H1 (cell line): Measurements from ENCODE around the gene SLC15A1. TPM values are rescaled to one million over a fixed set of nuclear protein-coding genes. Genes with fewer than 3 reads are reported as not detected.

Experiments
- CBX5 ChIP-seq: fragments of 300-800, 300-1000 bp; sonication (generic); IDR thresholded peaks from 2 replicates; pipeline ENCODE4 v1.7.1; 2016; ENCODE audit warnings: antibody characterized with exemption, low read length, low read depth
- CHD7 ChIP-seq: fragments of 300-600 bp; sonication (generic); IDR thresholded peaks from 2 replicates; pipeline ENCODE4 v1.7.1; 2012; ENCODE audit warnings: low read length, moderate library complexity, mild to moderate bottlenecking, inconsistent platforms; ENCODE audit not compliant: insufficient replicate concordance
- E2F6 ChIP-seq: IDR thresholded peaks from 2 replicates; pipeline ENCODE4 v1.6.1; 2012; ENCODE audit warnings: inconsistent platforms
- EGR1 ChIP-seq: IDR thresholded peaks from 2 replicates; pipeline ENCODE4 v1.6.1; 2011; ENCODE audit warnings: low read depth, low read length, borderline replicate concordance
- EZH2 ChIP-seq: fragments of 200-600 bp; sonication (generic); IDR thresholded peaks from 2 replicates; pipeline ENCODE4 v1.7.1; 2012; ENCODE audit warnings: low read depth, mild to moderate bottlenecking, moderate library complexity, low read length, inconsistent platforms; ENCODE audit not compliant: severe bottlenecking
- JUN ChIP-seq: IDR thresholded peaks from 2 replicates; pipeline ENCODE4 v1.6.1; 2011; ENCODE audit warnings: low read depth, mild to moderate bottlenecking, improper control_type of control experiment, low read length
- MAFK ChIP-seq: IDR thresholded peaks from 2 replicates; pipeline ENCODE4 v1.6.1; 2012; ENCODE audit warnings: low read depth, mild to moderate bottlenecking, improper control_type of control experiment, low read length
- MAX ChIP-seq: IDR thresholded peaks from 2 replicates; pipeline ENCODE4 v1.6.1; 2012; ENCODE audit warnings: inconsistent platforms
- POLR2AphosphoS5 ChIP-seq: IDR thresholded peaks from 2 replicates; pipeline ENCODE4 v1.6.1; 2011; ENCODE audit warnings: low read depth, low read length
- TEAD4 ChIP-seq: IDR thresholded peaks from 2 replicates; pipeline ENCODE4 v1.6.1; 2012; ENCODE audit warnings: low read depth, low read length, inconsistent platforms, mixed read lengths
- polyA plus RNA-seq, 7 experiments: library from polyadenylated mRNA; depleted of rRNA in 3 of 7; stranded (reverse) in 5 of 7; unstranded in 2 of 7; fragments of >200 nt in 5 of 7; fragments of 200-250 nt in 2 of 7; gene quantifications; 1 replicate in 5 of 7; 2 replicates in 1 of 7; 4 replicates in 1 of 7; pipeline versions ENCODE4 v1.2.1 to v1.2.3, GENCODE V29; 2011 to 2013; ENCODE audit warnings: missing spikeins in 2 of 7, mixed read lengths in 2 of 7
- total RNA-seq: library from RNA; stranded (reverse); fragmentation: NEBNext Ultra II Directional; extraction: Animal tissue kit (Norgen Biotek cat#: 25700); gene quantifications from 2 replicates; pipeline ENCODE4 v1.2.1, GENCODE V29; 2021

The SLC15A1 gene
- total and polyA plus RNA-seq, 2 of the 8 experiments (the other 6 are each of a cell fraction or from before 2014, with no cell fraction given) = 1.3 to 2.4 TPM

DNA sequence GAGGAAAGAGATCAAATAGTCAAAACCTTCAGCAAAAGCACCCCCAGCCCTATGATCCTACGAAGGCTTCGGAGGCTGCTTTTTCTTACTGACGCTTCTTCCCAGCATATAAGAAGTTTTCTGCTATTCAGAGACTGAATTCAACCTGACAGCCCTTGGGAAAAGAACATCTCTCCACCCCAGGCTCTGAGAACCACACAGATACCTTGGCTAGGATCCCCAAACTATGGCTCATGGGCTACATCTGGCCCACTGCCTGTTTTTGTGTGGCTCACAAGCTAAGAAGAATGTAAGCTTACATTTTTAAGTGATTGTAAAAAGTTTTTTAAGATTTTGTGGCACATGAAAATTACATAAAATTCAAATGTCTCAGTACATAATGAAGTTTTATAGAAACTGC, 3.0 kb downstream of the SLC15A1 start (continued):
- TF ChIP-seq CHD7 (no peak), MAFK (no peak), POLR2AphosphoS5 (no peak), EGR1 (no peak), MAX (no peak), E2F6 (no peak), CBX5 (no peak), EZH2 (no peak), TEAD4 (no peak), JUN (no peak)
